GM15510 (cell line): ENCODE results near the gene GAL3ST3.

Experiments
- POLR2A ChIP-seq: IDR thresholded peaks from 3 replicates; pipeline ENCODE4 v1.6.1; 2011; ENCODE audit warnings: borderline replicate concordance; ENCODE audit not compliant: insufficient read length; ENCODE audit errors: extremely low read depth

Gene GAL3ST3

DNA sequence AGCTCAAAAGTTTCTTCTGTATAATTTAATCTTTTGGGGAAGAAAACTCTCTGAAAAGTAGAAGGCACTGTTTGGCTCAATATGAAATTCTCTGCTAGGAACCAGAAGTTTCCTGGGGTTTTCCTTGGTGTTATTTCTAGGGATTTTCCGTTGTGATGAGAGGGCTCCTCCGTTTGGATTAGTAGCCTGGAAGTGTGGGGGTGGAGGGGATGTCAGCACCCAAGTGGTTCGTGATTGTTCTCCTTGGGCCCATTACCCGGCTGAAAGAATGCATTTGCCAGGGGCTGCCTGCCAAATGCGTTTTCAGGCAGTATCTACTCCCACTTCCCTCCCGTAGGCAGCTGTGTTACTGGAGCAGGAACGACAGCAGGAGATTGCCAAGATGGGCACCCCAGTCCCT, 7.5 kb upstream of the GAL3ST3 start:
- TF ChIP-seq POLR2A: no peak

DNA sequence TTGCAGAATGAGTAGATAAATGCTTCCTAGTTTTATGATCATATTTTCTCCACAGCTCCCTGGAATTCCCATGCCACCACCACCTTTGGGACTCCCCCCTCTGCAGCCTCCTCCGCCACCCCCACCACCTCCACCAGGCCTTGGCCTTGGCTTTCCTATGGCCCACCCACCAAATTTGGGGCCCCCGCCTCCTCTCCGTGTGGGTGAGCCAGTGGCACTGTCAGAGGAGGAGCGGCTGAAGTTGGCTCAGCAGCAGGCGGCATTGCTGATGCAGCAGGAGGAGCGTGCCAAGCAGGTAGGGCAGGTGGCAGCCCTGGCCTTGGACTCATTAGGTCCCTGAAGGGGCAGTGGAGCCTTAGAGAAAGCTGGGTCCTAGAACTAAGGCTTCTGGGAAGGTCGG, 6.1 kb upstream of the GAL3ST3 start:
- no peak for TF ChIP-seq POLR2A

DNA sequence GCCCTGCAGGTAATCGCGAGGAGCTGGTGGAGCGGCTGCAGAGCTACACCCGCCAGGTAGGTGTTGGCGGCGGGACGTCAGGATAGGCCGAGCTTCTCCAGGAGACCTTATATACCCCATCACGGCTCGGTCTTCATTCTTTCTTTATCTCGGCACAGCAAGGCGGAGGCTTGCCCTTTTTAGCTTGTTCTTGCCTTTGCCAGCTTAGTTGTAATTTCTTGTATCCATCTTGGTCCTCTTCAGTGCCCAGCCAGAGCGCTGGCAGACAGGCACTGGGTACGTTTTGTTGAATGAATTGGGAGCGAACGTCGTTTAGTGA, 3.7 kb upstream of the GAL3ST3 start:
- no peak for TF ChIP-seq POLR2A

DNA sequence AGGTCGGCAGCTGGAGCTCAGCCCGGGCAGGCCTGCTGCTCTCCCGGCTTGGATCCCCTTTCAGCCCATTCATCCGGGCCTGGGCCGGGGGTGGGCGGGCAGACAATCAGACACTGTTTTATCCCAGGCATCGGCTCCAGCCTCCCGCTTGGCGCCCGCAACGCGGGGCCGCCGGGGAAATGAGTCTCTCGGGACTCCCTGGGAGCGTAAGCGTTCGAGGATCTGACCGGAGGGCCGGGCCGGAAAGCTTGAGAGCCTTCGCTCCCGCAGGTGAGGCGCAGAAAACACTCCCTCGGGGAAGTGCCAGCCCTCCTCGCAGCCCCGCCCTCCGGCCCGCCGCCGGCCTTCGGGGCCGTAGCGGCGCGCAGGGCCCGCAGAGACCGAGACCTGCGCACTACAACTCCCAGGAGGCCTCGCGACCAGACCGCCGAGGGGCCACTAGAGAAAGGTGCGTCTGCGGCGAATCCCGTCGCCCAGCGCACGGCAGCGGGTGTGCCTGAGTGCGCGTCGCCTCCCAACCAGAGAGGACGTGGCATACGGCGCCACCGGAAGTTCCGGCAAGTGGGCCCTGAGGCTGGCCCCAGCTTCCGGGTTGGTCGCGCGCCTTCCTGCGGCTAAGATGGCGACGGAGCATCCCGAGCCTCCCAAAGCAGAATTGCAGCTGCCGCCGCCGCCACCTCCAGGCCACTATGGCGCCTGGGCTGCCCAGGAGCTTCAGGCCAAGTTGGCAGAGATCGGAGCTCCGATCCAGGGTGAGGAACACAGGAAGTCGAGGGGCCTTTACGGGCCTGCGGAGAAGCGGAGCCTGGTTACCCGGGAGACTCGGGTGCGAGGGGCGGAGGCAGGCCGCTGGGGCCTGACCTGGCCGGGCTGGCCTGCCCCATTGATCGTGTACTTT, 3.1 kb upstream of the GAL3ST3 start, which contains the start of gene SF3B2:
Gene SF3B2 (plus strand): TSS at position 599 of the 898 bp plus-strand sequence. CDS start 21 bp downstream, at position 620.
- peak; percentile 61 for TF ChIP-seq POLR2A

DNA sequence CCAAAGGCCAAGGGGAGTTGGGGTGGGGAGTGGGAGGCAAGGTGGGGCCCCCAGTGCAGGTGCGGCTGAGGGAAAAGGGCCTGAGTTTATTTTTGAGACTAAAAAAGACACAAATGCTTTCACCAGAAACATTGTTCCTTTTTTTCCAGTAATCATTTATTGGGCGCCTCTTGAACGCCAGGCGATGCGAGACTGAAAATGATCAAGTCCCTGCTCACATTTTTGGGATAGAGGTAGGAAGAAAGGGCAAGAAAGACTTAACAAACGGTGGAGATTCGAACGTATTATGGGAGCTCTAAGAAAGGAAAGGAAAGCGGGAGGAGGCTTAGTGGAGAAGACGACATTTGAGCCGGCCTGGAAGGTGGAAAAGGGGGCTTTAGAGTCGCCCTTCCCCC, 2.4 kb upstream of the GAL3ST3 start:
- TF ChIP-seq POLR2A: no peak

DNA sequence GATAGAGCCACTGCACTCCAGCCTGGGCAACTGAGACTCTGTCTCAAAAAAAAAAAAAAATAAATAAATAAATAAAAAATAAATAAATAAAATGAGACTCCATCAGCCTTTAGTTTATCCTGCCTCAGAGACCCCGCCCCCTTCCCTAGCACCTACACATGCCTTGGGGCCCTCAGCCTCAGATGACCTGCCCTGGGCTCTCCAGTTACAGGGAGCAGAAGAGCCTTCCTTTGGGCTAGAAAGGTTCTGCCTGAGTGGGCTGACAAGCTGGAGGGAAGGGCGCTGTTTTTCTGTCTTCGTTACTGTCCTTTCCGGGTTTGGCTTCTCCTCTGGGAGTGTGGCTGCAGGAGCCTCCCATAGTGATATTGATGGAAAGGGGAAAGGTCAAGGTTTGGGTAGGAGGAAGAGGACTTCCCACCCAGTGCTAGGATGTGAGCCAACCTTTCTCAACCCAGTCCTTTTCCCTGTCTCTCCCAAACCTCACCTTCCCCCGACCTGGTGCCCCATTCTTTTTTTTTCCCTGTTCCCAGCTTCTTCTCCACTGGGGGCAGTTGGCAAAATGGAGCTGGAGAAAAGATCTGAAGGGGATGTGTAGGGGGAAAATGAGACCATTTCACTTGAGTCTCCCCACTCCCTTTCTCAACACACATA, 1.7 kb upstream of the GAL3ST3 start:
- no peak for TF ChIP-seq POLR2A

DNA sequence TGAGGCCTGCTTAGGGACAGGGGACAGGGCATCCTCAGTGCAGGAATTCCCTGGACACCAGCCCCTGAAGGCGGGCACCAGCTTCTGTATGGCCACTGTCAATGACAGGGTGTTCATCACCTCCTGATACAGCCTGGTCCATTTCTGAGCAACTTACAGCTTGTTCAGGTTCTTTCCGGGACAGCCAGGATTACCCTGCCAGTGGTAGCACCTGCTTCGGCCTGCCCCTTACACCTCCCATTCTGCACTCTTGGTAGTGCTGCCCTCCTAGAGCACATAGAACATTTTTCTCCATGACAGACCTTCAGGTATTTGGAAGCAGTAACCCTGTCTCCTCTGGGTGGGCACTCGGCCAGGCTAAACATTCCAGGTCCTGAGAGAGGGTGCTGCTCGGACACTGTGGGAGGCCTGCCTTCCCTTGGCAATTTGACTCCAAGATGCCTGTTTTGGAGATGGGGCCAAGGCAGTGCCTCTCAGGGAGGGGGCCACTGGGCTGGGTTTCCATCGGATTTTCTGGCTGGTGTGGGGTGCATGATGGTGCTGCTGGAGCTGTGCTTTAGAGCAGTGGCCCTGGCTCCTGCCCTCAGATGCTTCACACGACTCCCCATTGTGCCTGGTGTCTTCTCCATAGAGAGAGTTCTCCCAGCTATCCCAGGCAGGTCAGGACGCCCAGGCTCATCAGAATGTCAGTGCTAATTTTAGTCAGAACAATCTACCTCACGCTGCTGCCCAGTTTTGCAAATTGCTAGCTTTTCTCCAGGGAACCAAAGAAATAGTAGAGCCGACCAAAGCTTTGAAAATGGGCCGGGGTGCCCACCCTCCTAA, 1.2 kb downstream of the GAL3ST3 start:
- no peak for TF ChIP-seq POLR2A

DNA sequence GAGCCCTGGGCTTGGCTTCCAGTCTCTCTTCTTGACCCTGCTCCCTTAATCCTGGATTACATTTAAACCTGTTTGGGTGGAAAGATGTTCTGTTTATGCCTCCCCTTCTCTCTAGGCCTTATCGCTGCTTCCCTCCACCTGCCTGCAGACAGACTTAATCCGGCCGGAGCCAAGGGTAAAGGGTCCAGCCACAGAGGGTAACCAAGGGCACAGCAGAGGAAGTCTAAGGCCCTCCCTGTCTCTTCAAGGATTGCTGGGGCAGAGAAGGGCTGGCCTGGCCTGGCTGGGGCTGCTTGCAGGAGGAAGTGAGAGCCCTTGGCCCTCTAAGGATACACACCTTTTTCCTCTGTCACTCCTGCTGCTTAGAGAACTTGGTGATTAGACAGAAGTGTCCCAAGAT, 2.1 kb downstream of the GAL3ST3 start:
- TF ChIP-seq POLR2A: no peak

DNA sequence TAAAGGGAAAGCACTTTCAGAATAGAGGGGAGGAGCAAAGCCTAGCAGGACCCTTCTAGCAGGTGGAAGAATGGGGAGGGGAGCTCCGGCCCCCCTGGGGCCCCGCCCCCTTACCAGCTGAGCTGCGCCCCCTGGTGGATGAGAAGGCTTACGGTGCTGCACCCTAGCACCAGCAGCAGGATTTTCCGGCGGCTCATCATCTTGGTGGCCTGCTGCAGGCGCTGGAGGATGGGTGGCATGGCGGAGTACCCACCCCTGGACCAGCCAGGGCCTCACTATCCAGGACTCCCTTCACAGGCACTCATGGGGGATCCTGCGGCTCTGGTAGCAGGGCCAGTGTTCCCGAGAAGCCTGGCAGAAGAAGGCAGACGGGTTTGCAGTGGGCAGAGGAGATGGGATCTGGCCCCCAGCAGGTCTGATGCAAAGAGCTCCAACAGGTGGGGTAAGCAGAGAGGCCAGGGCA, 3.8 kb downstream of the GAL3ST3 start:
- TF ChIP-seq POLR2A: no peak

DNA sequence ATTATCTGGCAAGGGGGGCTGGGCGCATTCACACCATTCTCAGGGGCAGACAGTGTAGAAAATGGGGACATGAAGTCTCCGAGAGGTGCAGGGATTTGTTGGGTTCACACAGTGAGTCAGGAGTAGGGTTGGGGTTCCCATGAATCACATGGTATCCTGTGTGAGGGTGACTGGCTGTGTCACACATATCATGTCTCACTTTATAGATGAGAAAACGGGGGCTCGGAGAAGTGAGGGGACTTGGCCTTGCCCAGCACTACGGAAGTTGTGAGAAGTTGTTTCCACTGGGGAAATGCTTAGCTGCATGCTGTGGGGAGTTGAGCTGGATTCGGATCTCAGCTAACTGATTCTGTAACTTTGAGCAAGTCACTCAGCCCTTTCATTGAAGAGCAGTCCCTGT, 4.2 kb downstream of the GAL3ST3 start:
- no peak for TF ChIP-seq POLR2A

DNA sequence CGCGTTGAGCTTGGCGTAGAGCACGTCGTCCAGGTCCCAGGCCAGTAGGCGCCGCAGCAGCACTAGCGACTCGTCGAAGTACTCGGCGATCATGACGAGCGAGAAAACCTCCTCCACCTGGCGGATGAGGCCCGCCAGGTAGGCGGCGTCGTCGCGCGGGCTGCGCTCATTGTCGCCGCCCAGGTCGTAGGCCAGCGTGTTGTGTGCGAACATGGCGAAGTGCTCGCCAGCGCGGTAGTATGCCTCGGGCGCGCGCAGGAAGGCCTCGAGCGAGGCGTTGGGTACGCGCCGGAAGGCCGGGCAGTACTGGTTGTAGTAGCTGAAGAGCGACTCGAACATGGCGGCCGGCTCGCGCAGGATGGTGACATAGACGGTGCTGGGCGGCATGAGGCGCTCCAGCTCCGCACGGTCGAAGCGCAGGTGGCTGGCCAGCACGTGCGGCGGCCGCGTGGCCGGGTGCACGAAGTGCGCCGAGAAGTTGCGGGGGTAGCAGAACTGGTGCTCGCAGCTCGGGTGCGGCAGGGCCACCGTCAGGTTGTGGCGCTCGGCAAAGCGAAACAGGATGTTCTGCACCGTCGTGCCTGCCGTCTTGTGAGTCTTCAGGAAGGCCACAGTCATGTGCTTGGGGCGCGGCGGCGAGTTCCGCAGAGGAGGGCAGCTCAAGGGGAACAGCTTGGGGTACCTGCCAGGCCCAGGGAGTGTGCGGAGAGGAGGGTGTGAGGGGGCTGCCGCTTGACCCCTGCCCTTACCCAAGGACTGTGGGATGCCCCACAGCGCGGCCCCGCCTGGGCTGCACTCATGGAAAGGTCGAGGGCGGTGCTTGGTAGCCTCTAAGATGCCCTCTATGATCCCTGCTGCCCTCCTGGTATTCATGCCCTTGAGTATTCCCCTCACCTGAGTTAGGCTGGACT, 5.7 kb downstream of the GAL3ST3 start:
- TF ChIP-seq POLR2A: no peak

DNA sequence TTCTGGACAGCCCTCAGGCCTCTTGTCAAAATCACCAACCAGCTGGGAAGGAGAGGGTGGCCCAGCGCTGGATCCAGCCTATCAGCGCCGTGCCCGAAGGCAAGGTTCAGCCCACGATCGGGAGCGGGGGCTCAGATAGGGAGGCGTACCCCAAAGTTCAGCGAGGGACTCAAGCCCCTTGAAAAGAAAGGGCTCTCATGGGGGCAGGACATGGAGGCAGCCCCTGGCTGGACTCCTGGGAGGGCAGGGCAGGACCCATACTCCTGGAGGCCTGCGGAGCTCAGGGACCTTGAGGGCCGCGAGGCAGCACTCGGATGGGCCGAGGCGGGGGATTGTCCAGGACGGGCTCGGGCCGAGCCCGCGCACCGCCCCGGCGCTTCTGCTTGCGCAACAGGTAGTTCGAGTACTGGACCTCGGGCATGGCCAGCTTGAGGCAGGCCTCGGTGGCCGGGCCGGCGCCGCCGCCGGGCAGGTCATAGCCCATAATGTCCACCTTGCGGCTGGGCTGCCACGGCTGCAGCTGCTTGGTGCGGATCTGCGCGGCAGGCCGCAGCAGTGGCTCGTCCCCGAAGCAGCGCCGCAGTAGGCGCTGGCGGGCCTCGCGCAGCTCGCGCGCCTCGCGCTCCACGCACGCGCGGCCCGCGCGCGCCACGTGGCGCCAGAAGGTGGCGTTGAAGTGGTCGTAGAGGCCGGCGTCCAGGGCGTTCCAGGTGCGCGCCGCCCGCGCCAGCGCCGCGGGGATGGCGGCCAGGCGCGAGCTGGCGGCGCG, 6.5 kb downstream of the GAL3ST3 start:
- no peak for TF ChIP-seq POLR2A

DNA sequence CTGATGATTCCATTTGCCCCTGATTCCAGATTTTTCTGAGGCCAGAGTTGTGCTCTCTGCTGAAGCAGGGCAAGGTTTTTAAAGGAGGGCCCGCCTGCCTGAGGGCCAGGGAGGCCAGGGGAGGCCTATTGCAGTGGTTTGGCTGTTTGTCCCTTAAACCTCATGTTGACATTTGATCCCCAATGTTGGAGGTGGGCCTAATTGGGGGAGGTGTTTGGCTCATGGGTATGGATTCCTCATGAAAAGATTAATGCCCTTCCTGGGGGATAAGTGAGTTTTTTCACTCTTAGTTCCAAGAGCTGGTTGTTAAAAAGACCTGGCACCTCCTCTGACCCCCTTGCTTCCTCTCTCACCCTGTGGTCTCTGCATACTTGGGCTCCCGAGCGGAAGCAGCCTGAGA, 9.2 kb downstream of the GAL3ST3 start:
- TF ChIP-seq POLR2A: no peak
